ENCODE data around the gene KLHL6. TPM values are rescaled to one million over a fixed set of nuclear protein-coding genes. Genes with fewer than 3 reads are reported as not detected.

Gene KLHL6
- total and polyA plus RNA-seq, 10 of the 15 experiments (the other 5 are each of a cell fraction or from before 2014, with no cell fraction given) = 4.0 to 91.8 (median 24.4) TPM

GRCh38 chr3:183515968-183516851 lies 39.3 kb downstream of the KLHL6 start (continued):
- peak; percentile 86 for TF ChIP-seq MTA2 (IDR thresholded peaks at IDR 0.05; ENCODE audit: low read depth)
- TF ChIP-seq CHD4 (IDR thresholded peaks at IDR 0.05) = no peak
- peak; percentile 67; the same call in 1 of the 2 replicates for TF ChIP-seq PAX5 (IDR thresholded peaks at IDR 0.05; ENCODE audit: borderline replicate concordance, low read depth, low read length)
- no peak; the same call in 1 of the 2 replicates for TF ChIP-seq GABPA (IDR thresholded peaks at IDR 0.05; ENCODE audit: low read depth)
- TF ChIP-seq BCL3 (IDR thresholded peaks at IDR 0.05; ENCODE audit: borderline replicate concordance, insufficient read depth, low read depth, low read length, poor library complexity, severe bottlenecking) = peak; percentile 68
- peak; percentile 45; the same call in 1 of the 2 replicates for TF ChIP-seq CHD2 (IDR thresholded peaks at IDR 0.05; ENCODE audit: borderline replicate concordance, low read depth, low read length)
- peak; percentile 84 for TF ChIP-seq RUNX3 (IDR thresholded peaks at IDR 0.05; ENCODE audit: low read length)
- peak; percentile 37; the same call in 1 of the 2 replicates for TF ChIP-seq MAX (IDR thresholded peaks at IDR 0.05; ENCODE audit: low read depth, low read length)
- TF ChIP-seq EGR1 (IDR thresholded peaks at IDR 0.05; ENCODE audit: borderline replicate concordance in 1 of 2, low read depth in 2 of 2, low read length in 2 of 2) = no peak
- TF ChIP-seq PRDM15 (CRISPR knock-in tag; IDR thresholded peaks at IDR 0.05) = 0 out of 2 replicates have a peak, but pooled peaks have one; percentile 39
- TF ChIP-seq IKZF1 (conservative IDR thresholded peaks at IDR 0.05) = peak; percentile 87
- TF ChIP-seq SIX5 (IDR thresholded peaks at IDR 0.05; ENCODE audit: low read depth, low read length, severe bottlenecking) = no peak
- TF ChIP-seq MLLT1 (IDR thresholded peaks at IDR 0.05) = peak; percentile 65; the same call in 1 of the 2 replicates
- peak; percentile 70 for TF ChIP-seq NR2F1 (conservative IDR thresholded peaks at IDR 0.05)
- TF ChIP-seq POLR2AphosphoS2 (IDR thresholded peaks at IDR 0.05; ENCODE audit: low read depth, low read length) = peak; percentile 77
- peak; percentile 86 for TF ChIP-seq GATAD2B (conservative IDR thresholded peaks at IDR 0.05; ENCODE audit: low read depth)
- TF ChIP-seq SKIL (IDR thresholded peaks at IDR 0.05; ENCODE audit: low read depth, poor library complexity, severe bottlenecking) = peak; percentile 96
- peak; percentile 33; the same call in 1 of the 2 replicates for TF ChIP-seq POLR2A (IDR thresholded peaks at IDR 0.05; ENCODE audit: low read depth, low read length)
